Measurements from ENCODE around the gene AUTS2. TPM values are rescaled to one million over a fixed set of nuclear protein-coding genes. Genes with fewer than 3 reads are reported as not detected.

Gene AUTS2
- total and polyA plus RNA-seq, 10 of the 15 experiments (the other 5 are each of a cell fraction or from before 2014, with no cell fraction given) = 6.4 to 55.6 (median 21.6) TPM

- POLR2A ChIA-PET = no interaction called here
- H4K20me1 ChIP-seq (ENCODE audit: control insufficient read depth, insufficient read depth) = no peaks in the 10 kb centered on the region
- H3K4me1 ChIP-seq (ENCODE audit: control insufficient read depth, insufficient read depth, low read length) = peaks cover 14% of the 10 kb centered on the region
- intact Hi-C loops (cut with micrococcal nuclease; ENCODE audit: unreplicated experiment) = no loop called here
- no peak overlapping the region for H3K27ac ChIP-seq (ENCODE audit: control insufficient read depth, insufficient read depth)
- RAD21 ChIA-PET (ENCODE audit: unreplicated experiment) = no interaction called here
- FAIRE-seq (no peak), DNase-seq (ENCODE audit: low read depth, low spot score) (no peak), ATAC-seq (no peak)
- H3K36me3 ChIP-seq (ENCODE audit: control insufficient read depth in 2 of 2, insufficient read depth in 2 of 2, low read length in 1 of 2) = no peaks in the 10 kb centered on the region
- no peak overlapping the region for H3K4me3 ChIP-seq
- no peak overlapping the region for H2AFZ ChIP-seq (ENCODE audit: control insufficient read depth, low read depth, low read length)
- no peak overlapping the region for H3K9ac ChIP-seq (ENCODE audit: control insufficient read depth, insufficient read depth, low read length)
- SMC1A ChIA-PET (ENCODE audit: uncharacterized antibody, unreplicated experiment) = no interaction called here
- no peaks in the 10 kb centered on the region for H3K9me3 ChIP-seq (replicated peaks; ENCODE audit: control insufficient read depth, insufficient read depth, low read length)
- CTCF ChIA-PET = no interaction called here
- TF ChIP-seq PML (IDR thresholded peaks at IDR 0.05; ENCODE audit: low read length) (no peak), ATF7 (IDR thresholded peaks at IDR 0.05; ENCODE audit: low read depth) (no peak), HDAC2 (IDR thresholded peaks at IDR 0.05) (no peak), SMAD5 (IDR thresholded peaks at IDR 0.05; ENCODE audit: low read depth) (no peak), RAD51 (IDR thresholded peaks at IDR 0.05) (no peak), RBBP5 (conservative IDR thresholded peaks at IDR 0.05) (no peak), DPF2 (IDR thresholded peaks at IDR 0.05) (no peak), BCL11A (IDR thresholded peaks at IDR 0.05; ENCODE audit: low read depth, low read length) (no peak), CHD1 (IDR thresholded peaks at IDR 0.05; ENCODE audit: low read depth, low read length) (no peak), NFYB (IDR thresholded peaks at IDR 0.05; ENCODE audit: insufficient read depth, low read depth, low read length) (no peak), NR2C2 (IDR thresholded peaks at IDR 0.05; ENCODE audit: borderline replicate concordance, control insufficient read depth, insufficient read length, low read depth) (no peak), FOXK2 (IDR thresholded peaks at IDR 0.05) (no peak), CREM (IDR thresholded peaks at IDR 0.05; ENCODE audit: low read depth) (no peak), SMAD1 (IDR thresholded peaks at IDR 0.05; ENCODE audit: low read depth, partially characterized antibody) (no peak), SP1 (IDR thresholded peaks at IDR 0.05; ENCODE audit: low read depth, low read length) (no peak)
- BruUV-seq (replicated peaks) = no TSS peak
- WGBS (ENCODE audit: insufficient coverage, insufficient replicate concordance, low lambda C conversion rate, missing lambda C conversion rate) = 81% methylated on average over 4 of the region's 4 CpGs
- in situ Hi-C loops (cut with MboI) = no loop called here
- no peaks in the 10 kb centered on the region for H3K79me2 ChIP-seq (ENCODE audit: control insufficient read depth, insufficient read depth, low read length)
- H3K27me3 ChIP-seq (replicated peaks in 1 of 2; ENCODE audit: control insufficient read depth in 2 of 2, insufficient read depth in 2 of 2, low read length in 1 of 2) = no peaks in the 10 kb centered on the region
- H3K4me2 ChIP-seq (ENCODE audit: control insufficient read depth, insufficient read depth) = no peak overlapping the region
Measured at GRCh38 chr7:70008466-70008865, 410.2 kb downstream of the AUTS2 start.

Data from GM12878 (cell line).